AG10803 (cell line): ENCODE measurements around the gene SAA2.
"Not testable (repeated sequence)": the region's sequence is repeated elsewhere in the genome, so short reads cannot be mapped to it uniquely, and the experiment has no call there.

Source experiments
- DNase-seq: peaks from one replicate; pipeline ENCODE4 v3.0.0; 2010; ENCODE audit warnings: low read depth
- H3K4me3 ChIP-seq: 2 replicates; pipeline ENCODE4 v1.5.1; 2011; ENCODE audit warnings: mild to moderate bottlenecking, low read length, control low read depth
- TF ChIP-seq, protein P1 (sequence below): conservative IDR thresholded peaks from 2 replicates; pipeline ENCODE4 v1.5.1; 2011; ENCODE audit warnings: mild to moderate bottlenecking, low read length, control low read depth, inconsistent platforms

Gene SAA2

DNA sequence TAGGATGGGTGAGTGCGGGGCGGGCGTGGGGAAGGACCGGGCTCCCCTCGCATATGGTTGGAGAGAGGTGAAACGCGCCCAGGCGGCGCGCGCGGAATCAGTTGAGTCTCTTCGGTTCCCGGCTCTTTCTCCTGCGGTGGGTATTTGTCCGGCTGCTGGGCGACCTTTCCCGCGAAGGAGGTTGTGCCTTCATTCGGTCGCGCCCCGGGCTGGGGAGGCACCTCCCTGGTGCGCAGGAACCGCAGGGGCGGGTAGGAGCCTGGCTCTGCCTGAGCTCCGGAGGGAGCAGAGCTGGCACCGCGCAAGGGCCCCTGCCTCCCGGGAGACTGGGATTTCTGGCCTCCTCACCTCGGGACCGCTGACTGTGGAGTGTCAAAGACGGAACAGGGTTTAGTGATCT is 39.4 kb downstream of the SAA2 start:
- H3K4me3 ChIP-seq, result no peak overlapping the region
- no peak for DNase-seq
- TF ChIP-seq, protein P1, sequence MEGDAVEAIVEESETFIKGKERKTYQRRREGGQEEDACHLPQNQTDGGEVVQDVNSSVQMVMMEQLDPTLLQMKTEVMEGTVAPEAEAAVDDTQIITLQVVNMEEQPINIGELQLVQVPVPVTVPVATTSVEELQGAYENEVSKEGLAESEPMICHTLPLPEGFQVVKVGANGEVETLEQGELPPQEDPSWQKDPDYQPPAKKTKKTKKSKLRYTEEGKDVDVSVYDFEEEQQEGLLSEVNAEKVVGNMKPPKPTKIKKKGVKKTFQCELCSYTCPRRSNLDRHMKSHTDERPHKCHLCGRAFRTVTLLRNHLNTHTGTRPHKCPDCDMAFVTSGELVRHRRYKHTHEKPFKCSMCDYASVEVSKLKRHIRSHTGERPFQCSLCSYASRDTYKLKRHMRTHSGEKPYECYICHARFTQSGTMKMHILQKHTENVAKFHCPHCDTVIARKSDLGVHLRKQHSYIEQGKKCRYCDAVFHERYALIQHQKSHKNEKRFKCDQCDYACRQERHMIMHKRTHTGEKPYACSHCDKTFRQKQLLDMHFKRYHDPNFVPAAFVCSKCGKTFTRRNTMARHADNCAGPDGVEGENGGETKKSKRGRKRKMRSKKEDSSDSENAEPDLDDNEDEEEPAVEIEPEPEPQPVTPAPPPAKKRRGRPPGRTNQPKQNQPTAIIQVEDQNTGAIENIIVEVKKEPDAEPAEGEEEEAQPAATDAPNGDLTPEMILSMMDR, result no peak

DNA sequence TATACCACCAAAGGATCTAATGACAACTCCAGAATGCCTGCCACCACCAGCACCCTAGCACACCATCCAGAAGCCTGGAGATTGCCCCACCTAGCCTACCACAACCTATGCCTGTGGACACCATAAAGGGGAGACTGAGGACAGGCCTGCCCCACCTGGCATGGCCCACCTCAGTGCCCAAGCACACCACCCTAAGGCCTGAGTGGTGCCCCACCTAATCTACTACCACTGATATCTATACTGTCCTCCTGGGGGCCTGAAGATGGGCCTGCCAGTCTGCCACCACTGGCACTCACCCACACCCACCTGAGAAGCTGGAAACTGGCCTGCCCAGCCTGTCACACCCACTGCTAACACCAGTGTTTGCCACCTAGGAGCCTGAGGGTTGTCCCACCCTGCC is 43.7 kb downstream of the SAA2 start:
- no peak overlapping the region for H3K4me3 ChIP-seq
- no peak for DNase-seq
- TF ChIP-seq, protein P1, result no peak

DNA sequence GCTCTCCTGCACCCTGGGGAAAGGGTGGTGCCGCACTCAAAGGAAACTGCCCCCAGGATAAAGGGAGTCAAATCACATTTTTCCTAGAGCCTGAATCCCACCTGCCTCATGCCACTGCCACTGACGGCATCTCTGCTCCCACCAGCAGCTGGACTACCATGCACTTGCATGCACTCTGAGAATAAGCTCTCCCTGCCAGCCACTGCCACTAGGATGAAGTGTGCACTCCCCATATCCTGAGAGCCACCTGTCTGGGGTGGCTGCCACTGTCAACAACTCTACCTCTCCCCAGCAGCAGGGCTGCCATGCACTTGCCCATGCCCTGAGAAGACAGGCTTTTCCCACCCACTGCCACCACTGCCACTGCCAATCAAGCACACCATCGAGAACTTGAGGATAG is 44.2 kb downstream of the SAA2 start:
- TF ChIP-seq, protein P1, result no peak
- no peak overlapping the region for H3K4me3 ChIP-seq
- DNase-seq, result no peak

DNA sequence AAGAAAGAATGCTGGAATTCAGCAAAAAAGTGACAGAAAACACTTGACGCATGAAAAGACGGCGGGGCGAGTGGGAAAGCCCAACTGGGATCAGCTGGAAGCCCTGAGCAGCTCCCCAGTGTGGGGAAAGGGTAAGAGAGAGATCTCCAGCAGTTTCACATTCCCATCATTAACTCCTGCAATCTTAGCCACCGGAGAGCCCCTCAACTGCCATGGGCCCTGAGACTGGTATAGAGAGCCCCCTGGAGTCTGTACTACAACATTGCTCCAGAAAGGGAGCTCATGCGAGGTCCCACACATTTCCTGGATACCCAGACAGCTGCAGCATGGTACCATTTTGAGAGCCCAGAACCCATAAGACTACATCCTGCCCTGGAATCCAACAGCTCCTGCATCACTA is 44.7 kb downstream of the SAA2 start:
- DNase-seq, result no peak
- H3K4me3 ChIP-seq, result no peak overlapping the region
- TF ChIP-seq, protein P1, result peak; percentile 34

DNA sequence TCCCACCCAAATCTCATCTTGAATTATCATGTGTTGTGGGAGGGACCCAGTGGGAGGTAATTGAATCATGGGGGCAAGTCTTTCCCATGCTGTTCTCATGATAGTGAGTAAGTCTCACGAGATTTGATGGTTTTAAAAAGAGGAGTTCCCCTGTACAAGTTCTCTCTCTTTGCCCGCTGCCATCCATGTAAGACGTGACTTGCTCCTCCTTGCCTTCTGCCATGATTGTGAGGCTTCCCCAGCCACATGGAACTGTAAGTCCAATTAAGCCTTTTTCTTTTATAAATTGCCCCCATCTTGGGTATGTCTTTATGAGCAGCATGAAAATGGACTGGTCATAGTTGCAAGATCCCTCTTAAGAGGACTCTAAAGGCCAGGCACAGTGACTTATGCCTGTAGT is 50.7 kb downstream of the SAA2 start:
- not testable (repeated sequence) for H3K4me3 ChIP-seq, DNase-seq

DNA sequence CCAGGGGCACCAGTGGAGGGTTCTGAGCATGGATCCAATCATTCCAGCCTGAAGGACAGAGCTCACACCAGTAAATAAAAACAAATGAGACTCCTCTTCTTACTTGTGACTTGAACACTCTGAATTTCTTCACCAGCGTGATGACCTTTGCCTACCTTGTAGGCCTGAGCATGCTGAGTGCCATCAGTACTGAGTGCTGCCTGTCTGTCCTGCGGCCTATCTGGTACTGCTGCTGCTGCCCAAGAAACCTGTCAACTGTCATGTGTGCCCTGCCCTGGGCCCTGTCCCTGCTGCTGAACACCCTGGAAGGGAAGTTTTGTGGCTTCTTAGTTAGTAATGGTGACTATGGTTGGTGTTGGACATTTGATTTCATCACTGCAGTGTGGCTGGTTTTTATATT is 51.9 kb downstream of the SAA2 start:
- no peak for DNase-seq
- no peak overlapping the region for H3K4me3 ChIP-seq
- TF ChIP-seq, protein P1, result no peak
